Cerebellar nuclear complex (tissue), 1 donor: ENCODE results near the gene KRTAP10-4.
"Not testable (repeated sequence)": the region's sequence is repeated elsewhere in the genome, so short reads cannot be mapped to it uniquely, and the experiment has no call there.

ENCODE experiments used
- DNase-seq, 2 experiments: peaks; one replicate each; lab custom pipeline; 2025; lab: John Stamatoyannopoulos, UW

KRTAP10-4 gene

DNA sequence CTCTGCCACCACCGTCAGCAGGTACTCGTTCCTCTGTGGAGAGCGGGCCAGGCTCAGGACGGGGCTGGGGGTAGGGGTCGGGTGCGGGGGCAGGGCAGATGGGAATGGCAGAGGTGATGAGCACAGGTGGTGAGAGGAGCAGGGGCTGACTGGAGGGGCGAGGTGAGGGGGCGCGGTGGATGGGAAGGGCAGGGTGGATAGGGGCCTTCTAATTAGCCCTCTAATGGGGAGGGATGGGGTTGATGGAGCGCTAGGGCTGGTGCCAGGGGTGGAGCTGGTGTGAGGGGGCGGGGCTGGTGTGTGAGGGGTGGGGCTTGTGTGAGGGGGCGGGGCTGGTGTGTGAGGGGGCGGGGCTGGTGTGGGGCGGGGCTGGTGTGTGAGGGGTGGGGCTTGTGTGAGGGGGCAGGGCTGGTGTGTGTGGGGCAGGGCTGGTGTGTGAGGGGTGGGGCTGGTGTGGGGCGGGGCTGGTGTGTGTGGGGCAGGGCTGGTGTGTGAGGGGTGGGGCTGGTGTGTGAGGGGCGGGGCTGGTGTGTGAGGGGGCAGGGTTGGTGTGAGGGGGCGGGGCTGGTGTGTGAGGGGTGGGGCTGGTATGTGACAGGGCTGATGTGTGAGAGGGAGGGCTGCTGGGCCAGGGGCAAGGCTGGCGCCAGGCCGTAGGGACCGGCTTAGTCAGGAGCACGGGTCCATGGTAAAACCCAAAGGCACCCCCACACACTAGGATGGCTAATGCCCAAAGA lies 39.5 kb upstream of the KRTAP10-4 start:
- DNase-seq: no peak

DNA sequence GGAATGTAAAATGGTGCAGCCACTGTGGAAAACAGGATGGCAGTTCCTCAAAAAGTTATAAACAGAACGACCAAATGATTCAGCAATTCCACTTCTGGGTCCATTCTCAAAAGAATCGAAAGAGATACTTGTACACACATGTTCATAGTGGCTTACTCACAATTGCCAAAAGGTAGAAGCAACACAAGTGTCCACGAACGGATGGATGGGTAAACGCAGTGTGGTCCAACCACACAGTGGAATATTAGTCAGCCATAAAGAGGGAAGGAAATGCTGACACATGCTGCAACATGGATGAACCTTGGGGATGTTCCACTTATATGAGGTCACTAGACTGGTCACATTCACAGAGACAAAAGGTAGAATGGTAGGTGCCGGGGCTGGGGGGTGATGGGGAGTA lies 38.8 kb upstream of the KRTAP10-4 start:
- DNase-seq: no peak

DNA sequence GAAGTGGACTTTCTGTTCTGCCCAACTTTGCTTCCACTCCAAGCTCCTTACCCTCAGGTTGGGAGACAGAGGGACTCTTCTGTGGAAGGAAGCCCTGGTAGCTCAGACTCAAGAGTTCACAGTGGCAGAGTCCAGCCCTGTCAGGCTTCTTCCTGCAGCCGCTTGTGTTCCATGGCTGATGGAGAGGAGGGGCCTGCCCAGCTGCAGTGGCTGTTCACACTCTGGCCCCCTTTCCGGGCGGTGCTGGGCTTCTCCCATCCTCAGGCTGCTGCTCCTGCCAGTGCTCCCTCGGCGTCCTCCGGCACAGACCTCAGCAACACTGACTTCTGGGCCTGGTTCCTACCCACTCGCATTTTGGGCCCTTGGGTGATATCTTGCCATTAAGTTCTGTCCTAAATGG lies 37.6 kb upstream of the KRTAP10-4 start:
- DNase-seq: no peak

DNA sequence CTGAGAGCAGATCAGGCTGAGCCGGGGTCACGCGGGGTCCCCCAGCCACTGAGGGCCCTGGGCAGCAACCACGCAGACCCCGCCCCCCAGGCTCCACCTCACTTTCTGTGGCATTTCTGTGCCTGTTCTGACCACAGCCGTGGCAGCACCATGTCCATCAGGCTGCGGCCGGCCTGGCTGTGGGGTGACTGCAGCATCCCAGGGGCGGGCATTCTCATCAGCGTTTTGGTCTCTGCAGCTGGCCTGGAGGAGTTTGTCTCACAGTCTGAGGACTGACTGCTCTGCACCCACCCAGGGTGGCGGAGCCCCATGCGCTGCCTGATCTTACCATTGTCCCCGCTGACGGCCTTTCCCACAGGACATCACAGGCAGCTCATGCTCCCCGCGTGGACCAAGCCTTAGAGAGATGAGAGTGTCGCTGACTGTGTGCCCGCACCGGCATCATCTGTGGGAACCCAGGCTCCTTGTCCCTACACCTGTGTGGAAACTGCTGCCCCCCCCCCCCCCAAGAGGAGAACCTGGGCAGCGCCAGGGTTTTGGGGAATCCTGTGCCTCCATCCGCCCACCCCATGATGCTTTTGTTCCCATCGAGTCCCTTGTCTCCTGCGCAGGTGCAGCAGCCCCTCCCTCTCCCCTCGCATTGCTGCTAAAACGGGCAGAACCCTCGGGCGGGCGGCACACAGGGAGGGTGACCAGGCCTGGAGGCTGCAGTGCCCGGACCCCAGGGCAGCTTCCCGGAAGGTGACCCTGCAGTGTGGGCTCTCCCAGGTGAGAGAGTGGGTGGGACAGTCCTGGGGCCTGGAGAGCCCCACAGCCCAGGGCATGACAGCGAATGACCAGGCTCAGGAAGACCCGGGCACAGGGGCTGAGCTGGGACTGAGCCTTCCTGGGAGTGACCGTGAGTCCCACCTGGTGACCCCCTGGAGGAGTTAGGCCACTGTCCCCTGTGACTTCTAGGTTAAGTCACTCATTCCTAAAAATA lies 35.3 kb upstream of the KRTAP10-4 start:
- no peak for DNase-seq

DNA sequence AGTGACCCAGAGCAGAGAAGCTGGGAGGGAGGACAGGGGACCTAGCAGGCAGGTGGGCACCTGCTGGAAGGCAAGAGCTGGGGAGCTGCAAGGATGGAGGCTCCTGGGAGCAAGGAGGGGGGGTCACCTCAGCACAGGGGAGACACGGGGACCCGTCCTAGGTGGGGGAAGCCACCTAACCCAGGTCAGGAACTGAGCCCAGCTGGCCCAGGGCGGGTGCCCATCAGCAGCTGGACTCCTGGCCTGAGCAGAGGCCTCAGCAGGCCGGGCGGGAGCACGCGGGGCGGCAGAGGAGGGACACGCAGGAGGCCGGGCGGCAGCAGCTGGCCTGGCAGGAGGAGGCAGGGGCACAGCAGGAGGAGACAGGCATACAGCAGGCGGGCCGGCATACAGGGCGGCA lies 34.5 kb upstream of the KRTAP10-4 start:
- DNase-seq: no peak

DNA sequence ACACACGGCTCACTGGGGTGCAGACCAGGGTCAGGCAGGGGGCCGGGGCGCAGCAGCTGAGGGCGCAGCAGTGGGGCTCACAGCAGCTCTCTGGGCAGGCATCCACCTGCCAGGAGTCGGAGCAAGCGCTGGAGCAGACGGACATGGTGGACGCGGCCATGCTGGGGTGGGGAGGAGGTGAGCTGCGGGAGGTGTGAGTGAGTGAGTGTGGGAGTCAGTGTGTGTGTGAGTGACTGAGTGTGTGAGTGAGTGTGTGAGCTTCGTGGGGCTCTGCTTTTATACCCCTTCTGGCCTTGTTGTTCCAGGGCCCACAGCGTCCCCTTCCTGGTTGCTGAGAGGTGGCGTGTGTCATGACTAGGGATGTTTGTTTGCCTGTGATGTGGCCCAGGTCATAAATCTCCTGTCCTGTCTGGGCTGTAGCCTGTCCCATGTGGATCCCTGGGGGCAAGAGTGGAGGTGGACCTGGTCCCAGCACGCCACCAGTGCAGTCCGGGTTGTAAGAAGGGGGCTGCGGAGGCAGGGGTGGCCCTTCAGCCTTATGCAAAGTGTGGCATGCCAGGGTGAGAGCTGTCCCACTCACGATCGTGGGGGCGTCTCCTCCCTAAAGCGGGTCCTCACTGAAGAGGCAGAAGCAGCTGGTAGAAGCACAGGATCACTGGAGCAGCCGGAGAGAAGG lies 33.4 kb upstream of the KRTAP10-4 start, which contains the start of gene KRTAP10-1:
TSS of gene KRTAP10-1 (minus strand) at position 205 of the 676 bp plus-strand sequence. CDS start at position 160, 45 bp downstream.
- no peak for DNase-seq

DNA sequence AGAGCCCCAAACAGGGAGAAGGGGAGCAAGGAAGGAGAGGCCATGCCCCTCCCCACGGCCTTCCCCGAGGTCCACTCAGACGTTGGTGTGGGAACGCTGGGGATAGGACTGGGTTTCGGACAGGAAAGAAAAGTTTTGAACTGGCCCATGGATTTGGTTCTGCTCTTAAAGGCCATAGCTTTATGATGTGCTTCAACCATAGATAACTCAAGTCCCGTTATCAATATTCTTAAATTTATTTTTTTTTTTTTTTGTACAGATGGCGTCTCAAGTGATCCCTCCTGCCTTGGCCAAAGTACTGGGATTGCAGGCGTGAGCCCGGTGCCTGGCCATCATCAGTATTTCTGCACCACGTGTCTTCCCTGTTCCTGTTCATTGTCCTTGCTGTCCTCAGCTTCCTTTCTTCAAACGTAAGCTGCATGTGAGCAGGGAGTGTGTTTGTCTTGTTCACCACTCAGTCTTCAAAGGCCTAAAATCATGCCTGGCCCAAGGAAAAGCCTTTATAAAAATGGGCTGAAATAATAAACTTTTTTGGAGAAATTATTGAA lies 32.7 kb upstream of the KRTAP10-4 start:
- DNase-seq: no peak

DNA sequence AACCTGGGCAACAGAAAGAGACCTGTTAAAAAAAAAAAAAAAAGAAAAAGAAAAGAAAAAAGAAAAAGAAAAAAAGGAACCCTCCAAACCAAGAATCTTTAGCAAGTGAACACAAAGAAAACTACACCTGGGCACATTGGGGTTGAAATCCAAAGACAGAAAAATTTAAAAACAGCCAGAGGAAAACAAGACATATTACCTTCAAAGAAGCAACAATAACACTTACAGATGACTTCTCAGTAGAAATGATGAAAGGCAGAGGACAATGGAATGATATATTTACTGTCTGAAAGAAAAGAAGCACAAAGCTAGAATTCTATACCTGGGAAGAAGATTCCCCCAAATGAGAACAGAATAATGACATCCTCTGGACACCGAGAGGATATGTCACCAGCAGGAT lies 30.8 kb upstream of the KRTAP10-4 start:
- DNase-seq: no peak

DNA sequence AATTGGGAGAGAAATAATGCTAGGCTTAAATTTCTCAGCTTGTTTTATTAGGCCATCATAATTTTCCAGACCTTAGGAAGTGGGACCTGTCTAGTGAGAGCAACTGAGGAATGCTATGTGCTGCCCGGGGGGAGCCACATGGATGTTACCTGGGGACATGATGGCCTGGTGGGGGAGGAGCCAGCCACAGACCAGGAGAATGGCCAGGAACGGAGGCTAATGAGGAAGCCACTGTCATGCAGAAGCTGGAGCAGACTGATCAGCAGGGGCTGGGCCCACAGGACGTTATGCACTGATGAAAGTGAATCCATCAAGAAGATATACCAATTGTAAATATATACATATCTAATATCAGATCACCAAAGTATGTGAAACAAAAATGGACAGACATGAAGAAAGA lies 29.0 kb upstream of the KRTAP10-4 start:
- no peak for DNase-seq

DNA sequence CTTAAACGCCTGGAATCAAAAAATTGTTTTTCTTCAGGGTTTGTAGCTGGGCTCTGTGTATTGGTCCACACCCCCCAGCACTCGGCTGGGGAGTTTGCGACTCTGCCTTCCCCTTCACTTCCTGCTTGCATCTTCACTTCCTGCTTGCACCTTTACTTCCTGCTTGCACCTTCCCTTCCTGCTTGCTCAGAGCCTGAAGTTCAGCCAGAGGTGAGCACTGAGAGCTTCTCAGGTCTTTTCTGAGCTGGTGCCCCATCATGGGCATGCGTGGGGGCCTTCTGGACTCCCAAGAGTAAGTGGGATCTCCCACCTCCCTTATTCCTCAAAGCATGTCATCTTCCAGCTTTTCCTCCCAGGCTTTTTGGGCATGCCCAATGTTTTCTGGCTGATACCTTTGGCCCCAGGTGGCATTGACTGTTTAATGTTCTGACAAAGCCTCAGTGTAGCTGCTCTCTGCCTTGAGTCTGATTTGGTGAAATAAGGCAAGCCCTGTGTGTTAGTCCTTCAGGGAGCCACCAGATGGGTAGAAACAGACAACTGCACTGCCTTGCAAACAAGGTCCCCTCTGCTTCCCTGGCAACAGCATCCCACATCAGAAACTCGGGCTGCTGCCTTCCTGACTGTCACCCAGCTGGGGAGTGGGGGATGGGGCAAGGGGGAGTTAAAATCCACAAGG lies 25.7 kb upstream of the KRTAP10-4 start:
- DNase-seq: no peak

DNA sequence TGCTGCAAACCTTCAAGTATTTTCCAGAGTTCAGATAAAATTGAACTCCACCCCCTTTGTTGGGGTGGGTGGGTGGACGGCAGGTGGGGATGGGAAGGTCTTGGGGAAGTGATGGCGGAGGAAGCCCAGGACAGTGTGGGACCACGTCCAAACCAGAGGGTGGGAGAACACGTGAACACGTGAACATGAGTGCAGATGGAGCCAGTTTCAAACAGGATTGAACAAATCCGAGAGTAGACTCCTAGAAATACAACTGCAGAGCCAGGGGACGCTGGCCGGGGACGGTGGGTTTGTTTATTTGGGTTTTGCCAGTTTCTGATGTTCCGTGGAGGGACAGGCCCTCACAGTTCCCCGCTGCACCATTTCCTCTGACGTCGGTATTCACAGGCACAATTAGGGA lies 25.1 kb upstream of the KRTAP10-4 start:
- no peak for DNase-seq

DNA sequence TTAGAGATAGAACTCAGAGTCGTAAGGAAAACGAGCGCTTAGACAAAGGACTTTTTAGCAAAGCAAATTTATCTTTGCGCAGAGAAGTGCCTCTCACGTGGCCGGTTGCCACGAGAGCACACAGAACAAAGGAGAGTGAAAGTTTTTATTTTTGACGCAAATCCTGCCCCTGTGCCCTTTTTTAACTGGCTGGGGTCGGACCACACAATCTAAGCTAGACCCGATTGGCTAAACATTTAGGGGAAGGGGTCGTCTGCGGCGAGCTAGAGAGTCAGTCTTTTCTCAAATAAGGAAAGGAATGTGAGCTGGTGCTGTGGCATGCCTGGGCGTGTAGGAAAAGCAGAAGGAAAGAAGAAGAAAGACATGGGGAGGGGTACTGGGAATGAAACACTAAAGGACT lies 24.6 kb upstream of the KRTAP10-4 start:
- DNase-seq: no peak

DNA sequence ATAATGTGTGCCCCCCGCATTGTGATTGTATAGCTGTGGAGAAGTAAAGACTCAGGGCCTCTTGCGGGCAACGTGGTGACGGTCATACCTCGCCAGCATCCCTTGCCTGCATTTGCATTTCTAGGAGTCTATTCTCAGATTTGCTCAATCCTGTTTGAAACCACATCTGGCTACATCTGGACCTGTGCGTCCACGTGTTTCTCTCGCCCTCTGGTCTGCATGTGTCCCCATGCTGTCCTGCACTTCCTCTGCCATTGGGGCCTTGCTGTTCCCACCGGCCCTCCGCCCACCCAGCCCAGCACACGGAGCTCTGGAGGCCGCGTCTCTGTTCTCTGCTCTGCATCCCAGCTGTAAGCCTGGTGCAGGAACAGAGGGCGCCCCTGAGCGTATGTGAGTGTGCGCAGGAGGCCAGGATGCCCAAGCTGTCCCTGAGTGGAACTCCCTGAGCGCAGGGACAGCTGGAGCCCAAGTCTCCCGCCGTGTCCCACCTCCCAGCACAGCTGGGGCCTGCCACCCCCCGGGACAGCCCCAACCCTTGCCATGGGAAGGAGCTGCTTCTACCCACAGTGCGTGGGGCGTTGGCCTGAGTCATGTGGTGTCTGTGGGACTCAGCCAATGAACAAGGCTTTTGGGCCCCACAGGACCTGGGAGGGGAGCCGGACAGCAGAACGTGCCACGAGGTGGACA lies 23.9 kb upstream of the KRTAP10-4 start:
- DNase-seq: no peak

DNA sequence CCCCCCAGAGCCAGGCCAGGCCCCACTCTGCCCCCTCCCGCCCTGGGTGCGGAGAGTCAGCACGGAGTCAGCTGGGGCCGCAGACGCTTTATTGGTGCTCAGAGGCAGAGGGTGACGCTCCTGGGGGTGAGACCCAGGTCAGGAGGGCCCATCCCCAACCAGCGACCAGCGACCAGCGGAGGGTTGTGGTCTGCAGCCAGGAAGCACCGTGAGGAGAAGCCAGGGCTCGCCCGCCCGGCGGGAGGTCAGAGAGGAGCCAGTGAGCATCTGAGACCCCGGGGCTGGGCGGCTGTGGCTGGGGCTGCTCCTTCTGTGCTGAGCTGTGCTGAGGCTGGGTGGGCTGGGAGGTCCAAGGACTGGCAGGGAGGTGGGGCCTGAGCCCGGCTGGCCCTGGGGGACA lies 23.2 kb upstream of the KRTAP10-4 start:
- DNase-seq: not testable (repeated sequence)

DNA sequence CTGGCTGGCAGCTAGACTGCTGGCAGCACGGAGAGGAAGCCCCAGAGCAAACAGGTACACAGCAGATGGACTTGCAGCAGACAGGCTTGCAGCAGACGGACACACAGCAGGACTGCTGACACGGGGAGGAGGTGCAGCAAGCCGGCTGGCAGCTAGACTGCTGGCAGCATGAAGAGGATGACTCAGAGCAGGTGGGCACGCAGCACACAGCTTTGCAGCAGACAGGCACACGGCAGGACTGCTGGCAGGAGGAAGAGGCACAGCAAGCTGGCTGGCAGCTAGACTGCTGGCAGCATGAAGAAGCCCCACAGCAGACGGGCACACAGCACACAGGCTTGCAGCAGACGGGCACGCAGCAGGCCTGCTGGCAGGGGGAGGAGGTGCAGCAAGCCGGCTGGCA lies 22.7 kb upstream of the KRTAP10-4 start:
- DNase-seq: no peak

DNA sequence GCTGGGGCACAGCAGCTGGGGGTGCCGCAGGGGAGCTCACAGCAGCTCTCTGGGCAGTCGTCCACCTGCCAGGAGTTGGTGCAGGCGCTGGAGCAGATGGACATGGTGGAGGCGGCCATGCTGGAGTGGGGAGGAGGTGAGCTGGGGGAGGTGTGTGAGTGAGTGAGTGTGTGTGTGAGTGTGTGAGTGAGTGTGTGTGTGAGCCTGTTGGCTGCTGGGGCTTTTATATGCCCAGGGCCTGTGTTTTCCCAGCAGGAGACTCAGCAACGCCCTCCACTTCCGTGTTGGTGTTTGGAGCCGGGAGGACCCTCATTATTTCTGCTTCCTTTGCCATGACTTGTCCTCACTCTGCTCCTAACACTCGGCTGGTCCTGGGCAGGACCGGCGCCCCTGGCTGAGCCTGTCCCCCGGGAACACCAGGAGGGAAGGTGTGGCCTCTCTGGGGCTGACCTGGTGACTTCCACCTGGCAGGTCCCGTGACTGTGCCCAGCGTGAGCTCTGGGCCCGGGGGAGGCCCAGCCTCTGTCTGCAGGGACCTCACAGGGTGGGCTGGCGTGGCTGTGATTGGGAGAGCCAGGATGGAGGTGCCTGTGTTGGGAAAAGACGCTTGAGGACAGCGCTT lies 22.1 kb upstream of the KRTAP10-4 start, which contains the start of gene KRTAP10-2:
TSS of gene KRTAP10-2 (minus strand) at position 166 of the 622 bp plus-strand sequence. CDS start at position 119, 47 bp downstream.
- no peak for DNase-seq

DNA sequence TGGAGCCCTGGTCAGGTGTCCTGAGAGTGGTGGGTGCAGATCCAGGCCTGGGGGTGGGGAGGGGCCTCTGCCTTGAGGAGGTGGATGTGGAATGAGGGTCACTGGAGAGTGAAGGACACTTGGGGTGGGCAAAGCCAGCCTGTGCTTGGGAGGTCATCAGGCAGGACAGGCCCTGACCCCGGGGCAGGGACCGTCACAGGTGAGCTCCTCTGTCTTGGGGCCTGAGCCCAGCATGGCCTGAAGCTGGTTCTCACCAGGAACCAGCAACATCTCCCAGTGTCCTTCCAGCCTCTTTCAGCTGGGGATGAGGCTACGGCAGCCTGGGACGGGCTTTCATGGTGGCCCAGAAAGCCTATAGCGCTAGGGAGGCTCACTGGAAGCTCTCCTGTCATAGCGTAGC lies 21.4 kb upstream of the KRTAP10-4 start:
- DNase-seq: no peak

DNA sequence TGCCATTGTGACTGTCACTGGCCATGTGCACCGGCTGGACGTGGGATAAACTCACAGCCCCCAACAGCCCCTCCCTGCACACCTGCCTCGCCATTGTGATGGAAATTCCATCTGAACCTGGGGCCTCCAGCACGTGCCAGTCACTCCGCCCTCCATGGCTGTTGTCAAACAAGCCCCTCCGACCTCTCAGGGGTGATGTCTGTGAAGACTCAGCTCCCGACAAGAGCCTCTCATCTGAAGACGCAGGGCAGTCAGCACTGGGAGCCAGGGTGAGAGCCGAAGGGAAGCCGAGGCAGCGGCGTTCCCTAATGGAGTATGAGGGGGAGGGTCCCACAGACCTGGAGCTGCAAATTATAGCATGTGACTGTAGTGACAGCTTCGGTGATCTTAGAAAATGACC lies 20.8 kb upstream of the KRTAP10-4 start:
- no peak for DNase-seq

DNA sequence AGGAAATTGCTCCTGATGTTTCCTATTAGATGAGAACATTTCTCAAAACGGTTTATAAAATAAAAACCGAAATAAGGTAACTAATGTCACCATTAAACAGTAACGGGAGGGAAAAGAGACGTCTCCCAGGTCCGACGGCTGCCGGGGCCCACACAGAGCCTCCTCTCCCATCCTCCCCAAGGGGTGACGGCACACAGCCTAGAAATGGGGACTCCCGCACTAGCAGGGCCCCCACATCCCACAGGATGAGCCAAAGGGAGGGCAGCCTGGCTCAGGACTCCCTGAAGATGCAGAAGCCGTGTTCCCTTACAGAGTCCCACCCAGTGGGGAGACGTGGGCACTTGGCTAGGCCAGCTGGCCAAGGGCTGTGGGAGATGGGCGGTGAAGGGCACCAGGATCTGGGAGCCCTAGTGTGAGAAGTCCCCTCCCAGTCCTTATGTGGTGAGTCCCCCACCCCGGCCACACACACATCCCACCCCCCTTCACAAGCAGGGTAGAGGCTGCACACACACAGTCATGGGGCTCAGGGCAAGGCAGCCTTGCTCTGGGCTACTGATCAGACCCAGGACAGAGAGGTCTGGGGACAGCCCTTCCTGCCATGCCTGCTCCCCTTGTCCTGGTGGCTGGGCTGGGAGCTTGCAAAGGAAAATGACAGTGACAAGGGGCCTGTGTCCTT lies 18.2 kb upstream of the KRTAP10-4 start:
- DNase-seq: no peak

DNA sequence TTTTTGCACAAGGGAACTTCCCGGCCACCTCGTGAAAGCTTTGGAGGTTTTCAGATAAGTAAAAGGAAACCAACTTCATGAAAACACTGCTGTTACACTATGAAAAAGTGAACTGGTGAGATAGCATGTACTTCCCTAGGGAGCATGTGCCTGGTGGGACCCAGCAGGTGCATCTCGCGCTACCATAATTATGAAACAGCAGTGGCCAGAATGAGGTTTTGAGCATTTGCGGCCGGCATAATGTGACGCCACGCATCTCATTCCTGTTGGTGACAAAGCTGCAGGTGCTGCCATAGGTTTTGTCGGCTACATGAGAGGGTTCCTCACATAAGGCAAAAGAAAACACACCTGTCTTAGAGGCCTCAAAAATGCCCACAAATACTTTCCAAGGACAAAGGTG lies 16.6 kb upstream of the KRTAP10-4 start:
- no peak for DNase-seq
